Bone marrow (tissue), 2 donors: ENCODE data around the gene AKTIP.
"Not testable (repeated sequence)": the region's sequence is repeated elsewhere in the genome, so short reads cannot be mapped to it uniquely, and the experiment has no call there.

Experiments
- DNase-seq, 2 donors: peaks; one replicate each; lab custom pipeline; 2025; lab: John Stamatoyannopoulos, UW

Gene AKTIP

GRCh38 chr16:53502331-53503269 lies at the start of gene AKTIP:
TSS of gene AKTIP (minus strand) at chr16:53503209. CDS start at chr16:53500259, 2,950 bp downstream.
- DNase-seq, result peak in 1 of 2 donors; percentile 20

GRCh38 chr16:53549970-53550690 lies 47.1 kb upstream of the AKTIP start:
- DNase-seq, result peak in 1 of 2 donors; percentile 27

GRCh38 chr16:53546988-53547391 lies 44.0 kb upstream of the AKTIP start:
- no peak for DNase-seq

- DNase-seq, result no peak
Measured at GRCh38 chr16:53545433-53545832, 42.4 kb upstream of the AKTIP start.

GRCh38 chr16:53542283-53542682 lies 39.3 kb upstream of the AKTIP start:
- no peak for DNase-seq

- DNase-seq, result no peak
Measured at GRCh38 chr16:53541326-53541725, 38.3 kb upstream of the AKTIP start.

- DNase-seq, result not testable (repeated sequence)
Measured at GRCh38 chr16:53539759-53540718, 37.0 kb upstream of the AKTIP start.

GRCh38 chr16:53539346-53539745 lies 36.3 kb upstream of the AKTIP start:
- DNase-seq, result not testable (repeated sequence)

GRCh38 chr16:53537626-53538025 lies 34.6 kb upstream of the AKTIP start:
- no peak for DNase-seq

GRCh38 chr16:53534206-53534605 lies 31.2 kb upstream of the AKTIP start:
- no peak for DNase-seq

- no peak for DNase-seq
Measured at GRCh38 chr16:53530741-53531140, 27.7 kb upstream of the AKTIP start.

GRCh38 chr16:53530046-53530445 lies 27.0 kb upstream of the AKTIP start:
- no peak for DNase-seq

GRCh38 chr16:53529513-53529912 lies 26.5 kb upstream of the AKTIP start:
- no peak for DNase-seq

GRCh38 chr16:53528797-53529196 lies 25.8 kb upstream of the AKTIP start:
- DNase-seq, result no peak

GRCh38 chr16:53523971-53524548 lies 21.1 kb upstream of the AKTIP start:
- DNase-seq, result no peak

GRCh38 chr16:53523126-53523804 lies 20.3 kb upstream of the AKTIP start:
- DNase-seq, result no peak

- no peak for DNase-seq
Measured at GRCh38 chr16:53519417-53520091, 16.5 kb upstream of the AKTIP start.

- peak in 1 of 2 donors; percentile 60 for DNase-seq
Measured at GRCh38 chr16:53518550-53519416, 15.8 kb upstream of the AKTIP start.

- DNase-seq, result no peak
Measured at GRCh38 chr16:53517851-53518250, 14.8 kb upstream of the AKTIP start.
